ENCODE data around the gene MATR3. TPM values are rescaled to one million over a fixed set of nuclear protein-coding genes. Genes with fewer than 3 reads are reported as not detected.

The MATR3 gene
- polyA plus RNA-seq, 1 donor (not counting 4 experiments of a cell fraction or from before 2014, with no cell fraction given): 122 TPM

- Histone ChIP-seq H3K27me3 (ENCODE audit: control insufficient read depth, extremely low read depth, insufficient read depth, low read length) (no peaks in the 10 kb centered on the region), H3K36me3 (ENCODE audit: control insufficient read depth in 2 of 2, extremely low read depth in 1 of 2, insufficient read depth in 2 of 2, low read length in 2 of 2) (peaks cover 0 to 4% of the 10 kb centered on the region in 2 experiments), H3K4me2 (ENCODE audit: control insufficient read depth, extremely low read depth, insufficient read depth, low read depth, low read length) (peak overlapping the region; percentile 36), H4K20me1 (ENCODE audit: control insufficient read depth, extremely low read depth, insufficient read depth, low read length) (peaks cover 55% of the 10 kb centered on the region), H3K27ac (ENCODE audit: control insufficient read depth, insufficient read depth, low read length) (no peak overlapping the region), H3K79me2 (ENCODE audit: control insufficient read depth, insufficient read depth, low read length) (peaks cover 91% of the 10 kb centered on the region), H3K9ac (ENCODE audit: control insufficient read depth, extremely low read depth, insufficient read depth, low read length) (no peak overlapping the region), H3K9me3 (ENCODE audit: control insufficient read depth, low read depth, low read length) (no peaks in the 10 kb centered on the region), H2AFZ (ENCODE audit: control insufficient read depth, low read length) (no peak overlapping the region), H3K4me3 (ENCODE audit: control insufficient read depth in 2 of 3, extremely low read depth in 1 of 3, insufficient read depth in 2 of 3, low read depth in 1 of 3, low read length in 3 of 3) (no peak overlapping the region), H3K4me1 (ENCODE audit: control insufficient read depth, extremely low read depth, insufficient read depth, low read length) (peaks cover 21% of the 10 kb centered on the region), H3K9me1 (ENCODE audit: control insufficient read depth, extremely low read depth, insufficient read depth, low read length) (peaks cover 8% of the 10 kb centered on the region)
- dilution Hi-C loops (cut with MboI; ENCODE audit: extremely low pct_ligation_motif_present, low sequenced_read_pairs): no loop called here
- DNase-seq (ENCODE audit: low read depth, low spot score) (no peak), FAIRE-seq (no peak)
- no peak for TF ChIP-seq EZH2 (IDR thresholded peaks at IDR 0.05; ENCODE audit: low read length)
These were observed 4.0 kb downstream of the MATR3 start for GRCh38 chr5:139297439-139298133.

- peak overlapping the region; percentile 36 for H3K4me2 ChIP-seq (ENCODE audit: control insufficient read depth, extremely low read depth, insufficient read depth, low read depth, low read length)
- H3K9me3 ChIP-seq (ENCODE audit: control insufficient read depth, low read depth, low read length): no peaks in the 10 kb centered on the region
- FAIRE-seq (no peak), DNase-seq (ENCODE audit: low read depth, low spot score) (no peak)
- dilution Hi-C loops (cut with MboI; ENCODE audit: extremely low pct_ligation_motif_present, low sequenced_read_pairs): no loop called here
- H2AFZ ChIP-seq (ENCODE audit: control insufficient read depth, low read length): no peak overlapping the region
- peaks cover 17% of the 10 kb centered on the region for H3K4me1 ChIP-seq (ENCODE audit: control insufficient read depth, extremely low read depth, insufficient read depth, low read length)
- H3K4me3 ChIP-seq (ENCODE audit: control insufficient read depth in 2 of 3, extremely low read depth in 1 of 3, insufficient read depth in 2 of 3, low read depth in 1 of 3, low read length in 3 of 3): no peak overlapping the region
- no peak overlapping the region for H3K9ac ChIP-seq (ENCODE audit: control insufficient read depth, extremely low read depth, insufficient read depth, low read length)
- H3K79me2 ChIP-seq (ENCODE audit: control insufficient read depth, insufficient read depth, low read length): peaks cover 98% of the 10 kb centered on the region
- peaks cover 8% of the 10 kb centered on the region for H3K9me1 ChIP-seq (ENCODE audit: control insufficient read depth, extremely low read depth, insufficient read depth, low read length)
- no peaks in the 10 kb centered on the region for H3K27me3 ChIP-seq (ENCODE audit: control insufficient read depth, extremely low read depth, insufficient read depth, low read length)
- H3K27ac ChIP-seq (ENCODE audit: control insufficient read depth, insufficient read depth, low read length): no peak overlapping the region
- TF ChIP-seq EZH2 (IDR thresholded peaks at IDR 0.05; ENCODE audit: low read length) (no peak), CTCF (optimal IDR thresholded peaks at IDR 0.05 in 1 of 3, IDR thresholded peaks at IDR 0.05 in 1 of 3, conservative IDR thresholded peaks at IDR 0.05 in 1 of 3; ENCODE audit: extremely low read depth in 1 of 3, insufficient read depth in 2 of 3, low read length in 3 of 3) (no peak)
- peaks cover 57% of the 10 kb centered on the region for H4K20me1 ChIP-seq (ENCODE audit: control insufficient read depth, extremely low read depth, insufficient read depth, low read length)
- H3K36me3 ChIP-seq (ENCODE audit: control insufficient read depth in 2 of 2, extremely low read depth in 1 of 2, insufficient read depth in 2 of 2, low read length in 2 of 2): peaks cover 0 to 4% of the 10 kb centered on the region in 2 experiments
These were observed 4.7 kb downstream of the MATR3 start for GRCh38 chr5:139298242-139298641.
